Subcutaneous adipose tissue (tissue), 4 donors: ENCODE data around the gene ZNF610. TPM values are rescaled to one million over a fixed set of nuclear protein-coding genes. Genes with fewer than 3 reads are reported as not detected.

Source experiments
- total RNA-seq, 4 donors: library from RNA; depleted of rRNA; stranded (reverse); fragments of >200 nt; gene quantifications; one replicate each; pipeline ENCODE4 v1.1.0, GENCODE V29; 2016
- TF ChIP-seq, protein P1 (sequence below): fragments of 450-650 bp; IDR thresholded peaks from one replicate; pipeline ENCODE4 v1.5.1; 2016; ENCODE audit warnings: low read depth, mild to moderate bottlenecking, control low read depth, antibody characterized with exemption, moderate library complexity

The ZNF610 gene
- total RNA-seq, result 1 to 10 TPM in 3 of 4 donors, under 1 TPM in 1; 0.94 to 2.7 (median 1.4) TPM

DNA sequence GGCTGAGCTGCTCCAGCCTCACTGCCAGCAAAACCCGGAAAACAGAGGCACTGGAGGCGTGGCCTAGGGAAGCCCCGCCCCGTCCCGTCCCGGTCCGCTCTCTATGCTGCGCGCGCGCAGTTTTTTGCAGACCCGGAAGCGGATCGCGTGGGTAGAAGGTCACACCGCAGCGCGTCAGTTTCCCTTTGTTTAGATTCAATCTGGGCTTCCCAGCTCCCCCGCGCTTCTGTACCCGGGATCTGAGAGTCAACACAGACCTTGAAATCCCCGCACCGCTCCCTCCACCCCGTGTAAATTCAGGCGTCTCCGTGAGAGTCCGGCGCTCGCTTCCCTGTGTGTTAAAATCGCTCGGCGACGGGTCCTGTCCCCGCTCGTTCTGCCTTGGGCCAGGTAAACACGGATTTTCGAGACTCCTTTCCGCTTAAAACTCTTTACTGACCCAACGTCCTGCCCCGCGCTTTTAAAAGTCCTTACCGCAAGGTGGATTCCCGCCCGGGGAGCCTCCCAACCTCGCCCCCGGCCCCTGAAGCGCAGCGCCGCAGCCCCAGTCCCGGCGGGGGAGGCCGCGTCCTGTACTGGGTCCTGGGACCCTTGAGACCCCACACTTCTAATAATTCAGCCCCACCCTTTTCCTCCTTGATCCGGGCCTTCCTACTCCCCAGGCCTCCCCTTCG is at the start of gene ZNF610:
TSS of gene ZNF610 (plus strand) at position 127 of the 674 bp plus-strand sequence. CDS start 12,930 bp downstream, outside the sequence.
- TF ChIP-seq, protein P1, sequence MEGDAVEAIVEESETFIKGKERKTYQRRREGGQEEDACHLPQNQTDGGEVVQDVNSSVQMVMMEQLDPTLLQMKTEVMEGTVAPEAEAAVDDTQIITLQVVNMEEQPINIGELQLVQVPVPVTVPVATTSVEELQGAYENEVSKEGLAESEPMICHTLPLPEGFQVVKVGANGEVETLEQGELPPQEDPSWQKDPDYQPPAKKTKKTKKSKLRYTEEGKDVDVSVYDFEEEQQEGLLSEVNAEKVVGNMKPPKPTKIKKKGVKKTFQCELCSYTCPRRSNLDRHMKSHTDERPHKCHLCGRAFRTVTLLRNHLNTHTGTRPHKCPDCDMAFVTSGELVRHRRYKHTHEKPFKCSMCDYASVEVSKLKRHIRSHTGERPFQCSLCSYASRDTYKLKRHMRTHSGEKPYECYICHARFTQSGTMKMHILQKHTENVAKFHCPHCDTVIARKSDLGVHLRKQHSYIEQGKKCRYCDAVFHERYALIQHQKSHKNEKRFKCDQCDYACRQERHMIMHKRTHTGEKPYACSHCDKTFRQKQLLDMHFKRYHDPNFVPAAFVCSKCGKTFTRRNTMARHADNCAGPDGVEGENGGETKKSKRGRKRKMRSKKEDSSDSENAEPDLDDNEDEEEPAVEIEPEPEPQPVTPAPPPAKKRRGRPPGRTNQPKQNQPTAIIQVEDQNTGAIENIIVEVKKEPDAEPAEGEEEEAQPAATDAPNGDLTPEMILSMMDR, result no peak

GRCh38 chr19:52286256-52286655 is 49.8 kb upstream of the ZNF610 start:
- TF ChIP-seq, protein P1, result no peak

DNA sequence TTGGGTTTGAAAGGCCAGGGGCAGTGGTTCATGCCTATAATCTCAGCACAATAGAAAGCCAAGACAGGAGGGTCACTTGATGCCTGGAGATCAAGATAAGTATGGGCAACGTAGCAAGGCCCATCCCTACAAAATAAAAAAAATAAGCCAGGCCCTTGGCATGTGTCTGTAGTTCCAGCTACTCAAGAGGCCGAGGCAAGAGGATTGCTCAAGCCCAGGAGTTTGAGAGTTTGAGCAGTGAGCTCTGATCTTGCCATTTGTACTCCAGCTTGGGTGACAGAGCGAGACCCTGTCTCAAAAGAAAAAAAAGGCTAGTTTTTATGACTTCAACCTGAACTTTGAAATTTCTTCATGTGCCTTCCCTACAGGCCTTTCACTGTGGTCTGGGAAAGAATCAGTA is 44.3 kb upstream of the ZNF610 start:
- TF ChIP-seq, protein P1, result no peak

- TF ChIP-seq, protein P1, result no peak
Measured at GRCh38 chr19:52296400-52296772, 39.7 kb upstream of the ZNF610 start.

DNA sequence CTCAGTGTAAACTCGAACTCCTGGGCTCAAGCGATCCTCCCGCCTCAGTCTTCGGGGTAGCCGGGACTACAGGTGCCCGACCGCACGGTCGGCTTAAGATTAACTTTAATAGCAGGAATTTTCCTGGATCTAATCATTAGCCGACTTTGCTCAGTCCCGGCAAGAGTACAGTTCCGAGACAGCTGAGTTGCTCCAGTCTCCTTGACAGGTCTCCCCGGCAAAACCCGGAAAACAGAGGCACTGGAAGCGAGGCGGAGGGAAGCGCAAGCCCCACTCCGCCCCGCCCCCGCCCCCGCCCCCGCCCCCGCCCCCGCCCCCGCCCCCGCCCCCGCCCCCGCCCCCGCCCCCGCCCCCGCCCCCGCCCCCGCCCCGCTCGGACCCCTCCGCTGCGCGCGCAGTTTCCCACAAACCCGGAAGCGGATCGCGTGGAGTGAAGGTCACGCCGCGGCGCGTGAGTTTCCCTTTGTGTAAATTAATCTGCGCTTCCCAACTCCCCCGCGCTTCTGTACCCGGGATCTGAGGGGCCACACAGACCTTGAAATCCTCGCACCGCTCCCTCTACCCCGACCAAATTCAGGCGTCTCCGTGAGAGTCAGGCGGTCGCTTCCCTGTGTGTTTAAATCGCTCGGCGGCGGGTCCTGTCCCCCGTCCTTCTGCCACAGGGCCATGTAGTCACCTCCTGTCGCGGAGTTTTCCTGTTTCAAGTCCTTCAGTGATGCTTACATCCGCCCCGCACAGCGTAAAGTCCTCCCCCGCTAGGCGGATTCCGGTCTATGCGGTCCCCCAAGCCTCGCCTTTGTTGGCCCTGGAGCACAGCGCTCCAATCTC is 39.1 kb upstream of the ZNF610 start, which contains the start of gene ZNF480:
TSS of gene ZNF480 (plus strand) at position 397 of the 828 bp plus-strand sequence. CDS start 3,244 bp downstream, outside the sequence.
- TF ChIP-seq, protein P1, result no peak

DNA sequence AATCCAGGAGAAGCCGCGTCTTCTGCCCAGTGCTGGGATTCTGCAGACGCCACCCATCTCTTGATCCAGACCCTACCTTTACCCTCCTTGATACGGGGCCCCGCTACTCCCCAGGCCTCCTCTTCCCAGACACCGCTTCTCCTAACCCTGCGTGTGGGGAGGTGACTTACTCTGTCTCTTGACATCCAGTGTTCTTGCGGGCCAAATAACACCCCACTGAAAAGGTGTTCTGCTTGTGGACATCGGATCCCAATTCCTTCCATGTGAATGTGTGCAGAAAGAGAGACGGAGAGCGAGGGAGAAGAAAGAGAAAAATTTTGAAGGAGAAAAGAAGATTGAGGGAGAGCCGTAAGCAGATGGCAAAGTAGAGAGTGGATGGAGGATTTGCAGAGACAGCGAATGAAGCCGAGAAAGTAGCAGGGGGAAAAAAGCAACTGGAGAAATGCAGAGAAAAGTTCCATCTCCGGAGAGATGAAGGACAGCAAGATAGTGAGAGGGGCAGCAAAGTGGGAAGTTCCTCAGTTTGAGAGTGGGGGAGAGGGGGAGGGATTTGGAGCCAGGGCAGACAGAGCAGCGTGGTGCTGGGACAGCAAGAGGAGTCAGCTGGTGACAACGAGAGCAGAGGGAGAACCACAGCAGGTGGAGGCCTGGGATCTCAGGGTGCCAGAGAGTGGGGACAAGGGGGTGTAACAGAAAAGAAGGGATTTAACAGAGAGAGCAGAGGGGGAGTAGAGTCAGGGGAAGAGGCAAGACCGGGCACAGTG is 38.3 kb upstream of the ZNF610 start:
- TF ChIP-seq, protein P1, result no peak
